ENCODE results near the gene GPR12.

Gene GPR12

GRCh38 chr13:26784704-26785639 lies 24.4 kb upstream of the GPR12 start:
- TF ChIP-seq CTCF (IDR thresholded peaks at IDR 0.05; ENCODE audit: low read depth, low read length), result no peak
- H3K4me3 ChIP-seq (ENCODE audit: low read depth, low read length), result no peak overlapping the region

GRCh38 chr13:26780411-26780810 lies 19.8 kb upstream of the GPR12 start:
- no peak overlapping the region for H3K4me3 ChIP-seq (ENCODE audit: low read depth, low read length)
- TF ChIP-seq CTCF (IDR thresholded peaks at IDR 0.05; ENCODE audit: low read depth, low read length), result no peak

GRCh38 chr13:26779321-26779720 lies 18.7 kb upstream of the GPR12 start:
- H3K4me3 ChIP-seq (ENCODE audit: low read depth, low read length), result no peak overlapping the region
- no peak for TF ChIP-seq CTCF (IDR thresholded peaks at IDR 0.05; ENCODE audit: low read depth, low read length)

- TF ChIP-seq CTCF (IDR thresholded peaks at IDR 0.05; ENCODE audit: low read depth, low read length), result no peak
- no peak overlapping the region for H3K4me3 ChIP-seq (ENCODE audit: low read depth, low read length)
Measured at GRCh38 chr13:26772531-26772930, 11.9 kb upstream of the GPR12 start.

- no peak overlapping the region for H3K4me3 ChIP-seq (ENCODE audit: low read depth, low read length)
- TF ChIP-seq CTCF (IDR thresholded peaks at IDR 0.05; ENCODE audit: low read depth, low read length), result no peak
Measured at GRCh38 chr13:26771796-26772195, 11.2 kb upstream of the GPR12 start.

GRCh38 chr13:26762745-26763345 lies 2.3 kb upstream of the GPR12 start:
- H3K4me3 ChIP-seq (ENCODE audit: low read depth, low read length), result no peak overlapping the region
- TF ChIP-seq CTCF (IDR thresholded peaks at IDR 0.05; ENCODE audit: low read depth, low read length), result no peak

Data from WI38 (cell line).